NCI-H187 treated with DMSO at 0.1 percent for 48 hours (cell line): ENCODE measurements around the gene ENTREP3.
A peak's percentile ranks its signal among the peaks of the same experiment; 100 is the strongest.
"Not testable (repeated sequence)": the region's sequence is repeated elsewhere in the genome, so short reads cannot be mapped to it uniquely, and the experiment has no call there.

Experiments
- DNase-seq: peaks from one replicate; lab custom pipeline; 2025; lab: John Stamatoyannopoulos, UW

The ENTREP3 gene

GRCh38 chr1:155223047-155223446, 32.2 kb downstream of the ENTREP3 start:
- DNase-seq: no peak

GRCh38 chr1:155220211-155220965, 34.9 kb downstream of the ENTREP3 start:
- DNase-seq: not testable (repeated sequence)

DNA sequence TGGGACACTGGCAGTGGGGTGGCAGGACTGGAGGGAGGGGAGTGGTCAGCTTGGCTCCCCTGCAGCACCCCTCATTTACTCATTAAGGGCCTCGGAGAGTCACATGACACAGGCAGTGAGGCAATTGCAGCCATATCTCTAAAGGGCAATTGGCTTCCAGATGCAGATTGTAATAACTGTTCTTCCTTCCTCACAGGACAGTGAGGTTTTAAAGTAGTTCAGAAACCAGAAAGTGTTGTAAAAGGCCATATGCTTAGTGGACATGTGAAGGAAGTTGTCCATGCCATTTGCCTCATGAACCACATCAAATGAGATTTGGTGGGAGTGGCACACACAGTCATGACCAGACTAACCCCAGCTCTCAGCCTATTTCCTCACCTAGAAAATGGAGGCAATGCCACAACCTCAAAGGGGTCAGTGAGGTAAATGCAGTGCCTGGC, 35.7 kb downstream of the ENTREP3 start:
- peak; percentile 66 for DNase-seq

- peak; percentile 81 for DNase-seq
Observed at GRCh38 chr1:155218854-155219591, 36.3 kb downstream of the ENTREP3 start.

DNA sequence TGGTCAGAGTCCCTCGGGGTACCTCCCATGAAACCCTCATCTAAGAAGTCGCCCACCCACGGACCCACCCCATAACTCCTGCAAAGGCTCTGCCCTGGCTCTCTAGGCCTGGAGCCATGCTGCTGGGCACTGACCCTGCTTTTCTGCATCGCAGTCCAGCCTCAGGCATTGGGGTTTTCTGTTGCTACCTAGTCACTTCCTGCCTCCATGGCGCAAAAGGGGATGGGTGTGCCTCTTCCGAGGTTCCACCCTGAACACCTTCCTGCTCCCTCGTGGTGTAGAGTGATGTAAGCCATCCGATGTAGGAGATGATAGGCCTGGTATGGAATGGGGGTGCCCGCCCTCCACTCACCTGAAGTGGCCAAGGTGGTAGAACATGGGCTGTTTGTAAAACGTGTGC, 40.6 kb downstream of the ENTREP3 start:
- not testable (repeated sequence) for DNase-seq

GRCh38 chr1:155212051-155212440, 43.2 kb downstream of the ENTREP3 start:
- DNase-seq: not testable (repeated sequence)

GRCh38 chr1:155211381-155212050, 43.8 kb downstream of the ENTREP3 start:
- DNase-seq: not testable (repeated sequence)

DNA sequence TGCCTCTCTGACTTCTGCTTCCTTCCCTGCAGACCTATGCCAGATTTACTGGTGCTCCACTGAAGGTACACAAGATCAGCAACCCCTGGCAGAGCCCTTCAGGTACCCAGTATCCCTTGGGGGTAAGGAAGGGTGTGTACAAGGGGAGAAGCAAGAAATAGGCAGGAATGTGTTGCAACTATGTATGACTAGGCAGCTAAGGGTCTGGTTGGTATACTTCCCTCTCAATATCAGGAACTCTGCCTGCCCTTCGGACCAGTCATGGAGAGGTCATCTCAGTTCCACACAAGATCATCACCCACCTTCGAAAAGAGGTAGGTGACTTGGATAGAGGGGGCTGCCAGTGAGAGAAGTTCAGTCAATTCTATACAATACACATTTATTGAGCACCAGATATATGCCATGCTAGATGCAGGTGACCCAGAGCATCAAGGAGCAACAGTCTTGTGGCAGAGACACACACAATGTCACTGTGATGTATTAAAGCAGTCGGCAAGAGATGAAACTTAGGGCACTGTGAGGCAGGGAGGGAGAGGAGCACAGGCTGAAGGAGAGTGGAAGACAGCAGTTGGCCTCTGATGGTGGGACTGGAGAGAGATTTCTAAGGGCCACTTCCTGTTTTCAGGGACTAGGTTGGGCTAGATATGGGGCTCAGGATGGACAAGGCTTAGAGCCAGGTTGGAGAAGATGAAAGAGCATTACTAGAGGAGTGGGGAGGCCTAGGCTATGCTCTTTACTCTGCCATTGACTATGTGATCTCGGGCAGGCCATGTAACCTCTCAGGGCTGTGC, 44.8 kb downstream of the ENTREP3 start:
- no peak for DNase-seq

DNA sequence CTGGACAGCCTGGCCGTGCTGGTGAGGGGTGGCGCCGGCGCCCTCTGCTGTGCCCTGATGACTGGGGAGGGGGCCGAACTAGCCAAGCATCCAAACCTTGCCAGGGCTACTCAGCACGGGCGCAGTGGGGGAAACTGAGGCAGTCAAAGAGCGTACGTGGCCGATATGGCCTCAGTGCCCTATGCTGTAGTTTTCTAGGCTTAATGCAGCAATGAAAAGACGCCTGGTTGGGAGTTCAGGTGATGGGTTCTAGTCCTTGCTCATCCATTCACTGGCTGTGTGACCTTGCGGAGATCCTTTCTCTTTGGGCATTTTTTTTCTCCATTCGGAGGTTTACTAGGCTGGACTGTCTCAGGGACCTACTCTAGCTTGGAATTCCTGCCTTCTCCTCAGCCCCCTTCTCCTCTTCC, 46.0 kb downstream of the ENTREP3 start:
- no peak for DNase-seq

DNA sequence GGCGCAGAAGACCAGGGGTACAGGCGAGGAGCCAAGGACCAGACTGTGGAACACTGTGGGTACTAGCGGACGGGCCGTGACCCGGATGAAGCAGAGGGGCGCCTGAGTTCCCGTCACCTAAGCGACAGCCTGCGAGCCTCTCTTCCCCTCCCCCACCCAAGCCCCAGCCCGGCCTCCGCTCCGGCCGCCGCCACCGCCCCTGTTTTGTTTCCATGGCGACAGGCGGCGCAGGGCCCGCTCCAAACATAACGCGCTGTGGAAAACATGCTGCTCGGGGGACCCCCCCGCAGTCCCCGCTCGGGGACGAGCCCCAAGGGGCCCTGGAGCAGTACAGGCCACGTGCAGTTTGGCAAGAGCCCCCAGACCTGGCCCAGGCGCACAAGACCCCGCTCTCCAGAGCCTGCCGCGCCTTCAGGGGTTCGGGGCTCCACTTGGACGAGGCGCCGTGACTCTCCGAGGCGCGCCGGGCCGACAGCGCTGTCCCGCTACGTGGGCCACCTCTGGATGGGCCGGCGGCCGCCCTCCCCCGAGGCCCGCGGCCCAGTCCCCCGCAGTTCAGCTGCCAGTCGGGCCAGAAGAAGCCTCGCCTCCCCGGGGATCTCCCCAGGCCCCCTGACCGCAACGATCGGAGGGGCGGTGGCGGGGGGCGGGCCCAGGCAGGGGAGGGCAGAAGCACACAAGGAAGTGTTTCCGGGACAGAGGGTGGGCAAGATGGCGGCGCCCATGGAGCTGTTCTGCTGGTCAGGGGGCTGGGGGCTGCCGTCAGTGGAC, 46.6 kb downstream of the ENTREP3 start, which contains the start of gene MTX1:
MTX1 (plus strand) TSS at position 155 of the 771 bp plus-strand sequence; CDS start at position 265, 110 bp downstream.
- DNase-seq: peak; percentile 69

DNA sequence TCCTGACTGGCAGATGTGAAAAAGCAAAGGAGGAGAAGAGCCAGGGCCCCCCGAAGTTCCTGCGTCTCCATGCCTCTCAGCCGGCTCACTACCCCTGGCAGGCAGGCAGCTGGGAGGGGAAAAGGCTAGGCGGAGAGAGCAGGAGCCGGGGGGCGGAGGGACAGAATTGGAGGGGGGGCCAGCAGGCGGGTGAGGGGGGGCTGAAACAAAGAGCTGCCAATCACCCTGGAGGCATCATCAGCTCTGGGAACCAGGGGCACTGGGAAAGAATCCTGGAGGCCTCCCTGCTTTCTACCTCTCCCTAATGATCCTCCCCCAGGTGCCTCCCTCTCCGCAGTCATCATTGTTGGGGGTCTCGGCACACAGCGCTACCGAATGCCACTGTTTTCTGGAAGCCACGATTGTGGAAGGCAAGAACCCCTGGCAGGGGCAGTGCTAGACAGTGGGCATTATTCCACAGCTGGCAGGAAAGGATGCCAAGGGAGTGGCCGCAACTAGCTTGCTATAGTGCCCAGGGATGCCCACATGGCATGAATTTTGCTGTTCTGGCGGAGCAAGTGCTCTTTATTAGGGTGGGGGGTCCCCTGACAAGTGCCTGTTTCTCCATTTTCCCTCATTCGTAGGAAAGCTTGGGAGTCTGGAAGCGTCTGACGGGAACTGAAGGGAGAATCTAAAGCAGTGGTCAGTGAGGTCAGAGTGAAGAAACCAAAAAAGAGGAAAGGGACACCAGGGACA, 47.3 kb downstream of the ENTREP3 start, which contains the start of gene THBS3:
THBS3 (minus strand) TSS at position 92 of the 735 bp plus-strand sequence; CDS start at position 71, 21 bp downstream.
- DNase-seq: no peak

DNA sequence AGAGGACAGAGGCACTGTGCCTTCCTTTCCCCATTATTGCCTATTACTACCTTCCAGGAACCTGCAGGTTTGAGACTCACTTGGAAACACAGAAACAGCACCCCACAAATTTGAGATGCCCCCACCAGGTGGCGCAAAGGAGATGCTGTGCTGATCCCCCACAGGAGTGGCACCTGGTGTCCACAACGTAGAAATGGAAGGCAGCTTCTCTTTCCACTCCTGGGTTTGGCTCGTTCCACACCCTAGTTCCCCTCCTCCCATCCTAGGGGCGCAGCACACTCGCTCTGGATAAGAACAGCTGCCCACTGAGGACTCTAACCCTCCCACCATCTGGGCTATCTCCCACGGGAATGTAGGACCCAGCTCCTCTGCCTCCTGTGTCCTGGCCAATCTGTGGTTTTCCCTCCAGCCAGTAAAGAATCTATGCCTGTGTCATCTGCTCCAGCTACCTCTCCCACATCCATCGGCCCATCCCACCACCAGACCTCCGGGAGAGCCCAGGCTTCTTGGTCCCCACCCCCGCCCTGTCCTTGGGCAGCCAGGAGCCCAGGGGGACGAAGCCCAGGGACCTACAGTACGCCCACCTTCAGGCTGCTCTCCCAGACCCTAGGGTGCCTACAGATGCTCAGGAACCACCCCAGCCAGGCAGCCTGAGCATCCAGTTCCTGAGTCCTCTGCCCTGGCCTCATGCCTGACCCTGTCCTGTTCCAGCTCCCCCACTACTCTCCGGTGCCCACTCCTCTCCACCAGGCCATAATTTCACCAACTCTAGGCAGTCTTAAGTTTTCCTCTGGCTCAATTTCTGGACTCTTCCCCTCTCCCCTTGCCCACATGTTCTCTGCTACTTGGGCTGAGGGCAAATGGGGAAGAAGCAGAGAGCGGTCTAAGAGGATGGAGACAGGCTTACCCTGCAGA, 48.1 kb downstream of the ENTREP3 start:
- peak; percentile 74 for DNase-seq

GRCh38 chr1:155205969-155206593, 49.2 kb downstream of the ENTREP3 start:
- DNase-seq: no peak

DNA sequence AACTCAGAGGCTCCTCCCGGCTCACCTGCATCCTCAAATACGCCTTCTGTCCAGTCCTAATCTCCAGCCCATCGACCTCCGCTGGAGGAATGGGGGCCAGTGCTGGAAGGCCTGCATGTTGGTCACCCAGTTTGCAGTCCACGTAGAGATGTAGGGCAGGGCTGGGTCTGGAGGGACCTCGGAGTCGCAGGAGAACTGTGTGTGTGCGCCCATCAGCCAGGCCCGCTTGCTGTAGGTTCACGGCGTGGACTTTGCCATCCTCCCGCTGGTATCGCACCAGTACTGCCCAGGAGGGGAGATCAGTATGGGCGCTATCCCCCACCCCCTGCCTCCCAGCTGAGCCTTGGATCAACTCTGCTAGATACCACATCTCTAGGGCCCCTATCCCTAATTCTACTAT, 50.2 kb downstream of the ENTREP3 start:
- no peak for DNase-seq

- DNase-seq: no peak
Observed at GRCh38 chr1:155202731-155203515, 52.4 kb downstream of the ENTREP3 start.

DNA sequence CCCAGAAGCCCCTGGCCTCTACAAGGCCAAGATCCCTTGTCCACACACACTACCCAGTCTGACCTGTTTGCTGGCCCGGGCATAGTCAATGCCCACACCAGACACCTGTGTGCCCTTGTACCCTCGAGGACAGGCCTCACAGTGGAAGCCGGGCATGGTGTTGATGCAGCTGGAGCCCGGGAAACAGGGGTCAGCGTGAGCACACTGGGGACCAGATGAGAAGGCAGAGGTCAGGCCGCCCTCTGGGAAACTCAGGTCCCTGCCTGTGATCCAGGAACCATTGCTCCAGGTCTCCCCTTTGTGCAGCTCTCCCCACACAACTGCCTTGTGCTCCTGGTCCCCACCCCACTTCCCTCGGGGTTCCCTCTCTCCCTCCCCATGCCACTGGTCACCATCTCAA, 53.1 kb downstream of the ENTREP3 start:
- no peak for DNase-seq

DNA sequence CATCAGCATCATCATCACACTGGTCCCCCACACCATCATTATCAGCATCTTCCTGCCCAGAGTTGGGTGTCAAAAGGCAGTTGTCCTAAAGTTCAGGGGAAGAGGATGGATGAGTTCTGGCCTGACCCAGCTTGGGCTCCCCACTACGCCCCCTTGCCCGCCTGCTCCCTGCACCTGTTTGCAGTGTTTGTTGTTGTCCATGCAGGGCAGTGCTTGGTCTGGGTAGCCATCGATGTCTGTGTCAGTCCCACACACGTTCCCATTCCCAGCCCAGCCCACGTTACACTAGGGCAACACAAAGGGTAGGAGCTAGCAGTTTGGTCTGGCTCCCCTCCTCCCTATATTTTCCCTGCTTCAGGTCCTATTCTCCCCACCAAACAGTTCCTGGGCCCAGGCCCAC, 54.4 kb downstream of the ENTREP3 start:
- DNase-seq: no peak

- DNase-seq: no peak
Observed at GRCh38 chr1:155199792-155200191, 55.5 kb downstream of the ENTREP3 start.
